Subcutaneous abdominal adipose tissue (tissue), 5 donors: ENCODE results near the gene ADAM33.
A peak's percentile ranks its signal among the peaks of the same experiment; 100 is the strongest.

Experiments used
- H3K27ac ChIP-seq: one replicate; pipeline ENCODE4 v1.7.0; 2013; ENCODE audit warnings: low read depth, mild to moderate bottlenecking, inconsistent platforms, low read length, moderate library complexity
- H3K27me3 ChIP-seq, 5 donors: one replicate each; pipeline ENCODE4 v1.7.0; 2013; ENCODE audit warnings: low read length in 5 of 5, inconsistent platforms in 1 of 5; ENCODE audit not compliant: control insufficient read depth in 5 of 5, insufficient read depth in 4 of 5
- H3K36me3 ChIP-seq, 5 donors: one replicate each; pipeline ENCODE4 v1.7.0; 2013; ENCODE audit warnings: low read length in 5 of 5; ENCODE audit not compliant: control insufficient read depth in 5 of 5, insufficient read depth in 5 of 5
- H3K4me1 ChIP-seq, 5 donors: one replicate each; pipeline ENCODE4 v1.7.0; 2013; ENCODE audit warnings: low read length in 5 of 5, mild to moderate bottlenecking in 3 of 5, moderate library complexity in 1 of 5; ENCODE audit not compliant: control insufficient read depth in 5 of 5, insufficient read depth in 5 of 5
- H3K4me3 ChIP-seq, 5 donors: one replicate each; pipeline ENCODE4 v1.7.0; 2013; ENCODE audit warnings: low read length in 5 of 5, low read depth in 1 of 5
- H3K9ac ChIP-seq, 5 donors: one replicate each; pipeline ENCODE4 v1.7.0; 2013; ENCODE audit warnings: low read length in 5 of 5, mild to moderate bottlenecking in 4 of 5, moderate library complexity in 3 of 5
- H3K9me3 ChIP-seq, 5 donors: one replicate each; pipeline ENCODE4 v1.7.0; 2013; ENCODE audit warnings: low read length in 5 of 5; ENCODE audit not compliant: control insufficient read depth in 5 of 5
- donor health status: healthy.
- donor health status: healthy.
- donor health status: healthy.
- donor health status: healthy.
- donor health status: healthy.

ADAM33 gene

DNA sequence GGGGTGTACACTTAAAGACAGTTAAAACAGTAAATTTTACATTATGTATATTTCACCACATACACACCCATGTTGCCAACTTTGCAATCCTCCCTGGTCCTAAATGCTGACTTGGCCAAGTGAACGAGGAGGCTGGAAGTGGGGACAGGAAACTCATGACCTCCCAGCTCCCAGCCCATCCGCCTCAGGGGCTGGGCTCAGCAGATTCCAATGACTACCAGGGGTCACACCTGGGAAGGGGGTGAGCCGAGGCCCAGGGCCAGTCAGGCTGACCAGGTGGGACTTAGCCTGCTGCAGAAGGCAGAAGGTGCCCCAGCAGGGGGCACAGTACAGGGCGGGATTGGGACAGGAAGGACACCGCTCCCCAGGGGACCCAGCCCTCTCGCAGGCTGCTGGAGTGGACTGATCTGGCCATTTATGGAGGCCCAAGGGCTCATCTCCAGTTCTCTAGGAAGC lies 28.2 kb upstream of the ADAM33 start:
- Histone ChIP-seq H3K9ac (peak overlapping the region in 1 of 5 donors; percentile 33), H3K9me3 (no peaks in the 10 kb centered on the region), H3K27ac (no peak overlapping the region), H3K4me1 (peaks cover 0 to 64% (median 36%) of the 10 kb centered on the region in 5 donors), H3K36me3 (peaks cover 0 to 8% (median 0%) of the 10 kb centered on the region in 5 donors), H3K27me3 (no peaks in the 10 kb centered on the region), H3K4me3 (peak overlapping the region in 4 of 5 donors; percentile 24 to 54 (median 34))

- Histone ChIP-seq H3K27ac (no peak overlapping the region), H3K9ac (no peak overlapping the region), H3K4me3 (no peak overlapping the region), H3K4me1 (peaks cover 0 to 41% (median 28%) of the 10 kb centered on the region in 5 donors), H3K36me3 (peaks cover 0 to 24% (median 0%) of the 10 kb centered on the region in 5 donors), H3K9me3 (no peaks in the 10 kb centered on the region), H3K27me3 (no peaks in the 10 kb centered on the region)
These were observed 25.7 kb upstream of the ADAM33 start for GRCh38 chr20:3707508-3707899.

- Histone ChIP-seq H3K27me3 (no peaks in the 10 kb centered on the region), H3K4me3 (no peak overlapping the region), H3K27ac (no peak overlapping the region), H3K4me1 (peaks cover 0 to 41% (median 28%) of the 10 kb centered on the region in 5 donors), H3K9me3 (no peaks in the 10 kb centered on the region), H3K9ac (no peak overlapping the region), H3K36me3 (peaks cover 0 to 25% (median 0%) of the 10 kb centered on the region in 5 donors)
These were observed 25.1 kb upstream of the ADAM33 start for GRCh38 chr20:3706774-3707507.

- Histone ChIP-seq H3K27ac (no peak overlapping the region), H3K9ac (no peak overlapping the region), H3K9me3 (no peaks in the 10 kb centered on the region), H3K36me3 (peaks cover 0 to 32% (median 0%) of the 10 kb centered on the region in 5 donors), H3K27me3 (no peaks in the 10 kb centered on the region), H3K4me1 (peaks cover 0 to 35% (median 25%) of the 10 kb centered on the region in 5 donors), H3K4me3 (no peak overlapping the region)
These were observed 24.3 kb upstream of the ADAM33 start for GRCh38 chr20:3705970-3706739.

- Histone ChIP-seq H3K27ac (no peak overlapping the region), H3K9me3 (no peaks in the 10 kb centered on the region), H3K4me3 (no peak overlapping the region), H3K4me1 (peaks cover 0 to 29% (median 20%) of the 10 kb centered on the region in 5 donors), H3K27me3 (no peaks in the 10 kb centered on the region), H3K9ac (no peak overlapping the region), H3K36me3 (peaks cover 0 to 34% (median 0%) of the 10 kb centered on the region in 5 donors)
These were observed 23.7 kb upstream of the ADAM33 start for GRCh38 chr20:3705491-3705969.

DNA sequence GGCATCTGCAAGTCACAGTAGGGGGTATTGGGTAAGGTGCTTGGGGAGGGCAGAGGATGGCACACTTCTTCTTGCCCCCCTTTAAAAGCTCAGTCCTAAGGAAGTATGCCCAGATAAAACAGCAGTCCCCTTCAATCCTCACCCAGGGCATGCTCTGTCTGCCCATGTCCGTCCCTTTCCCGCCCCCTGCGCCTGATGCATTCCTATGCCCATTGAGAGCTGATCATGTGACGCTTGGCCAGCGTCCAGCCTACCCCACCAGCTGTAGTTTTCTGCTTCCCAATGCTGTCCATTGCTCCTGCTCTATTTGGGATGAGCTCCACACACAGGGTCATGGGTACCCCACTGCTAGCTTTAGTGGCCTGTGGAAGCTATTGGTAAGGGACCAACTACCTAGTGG lies 22.3 kb upstream of the ADAM33 start:
- Histone ChIP-seq H3K9me3 (no peaks in the 10 kb centered on the region), H3K9ac (no peak overlapping the region), H3K36me3 (peaks cover 0 to 37% (median 0%) of the 10 kb centered on the region in 5 donors), H3K27me3 (no peaks in the 10 kb centered on the region), H3K4me3 (no peak overlapping the region), H3K27ac (no peak overlapping the region), H3K4me1 (peaks cover 0 to 20% (median 8%) of the 10 kb centered on the region in 5 donors)

DNA sequence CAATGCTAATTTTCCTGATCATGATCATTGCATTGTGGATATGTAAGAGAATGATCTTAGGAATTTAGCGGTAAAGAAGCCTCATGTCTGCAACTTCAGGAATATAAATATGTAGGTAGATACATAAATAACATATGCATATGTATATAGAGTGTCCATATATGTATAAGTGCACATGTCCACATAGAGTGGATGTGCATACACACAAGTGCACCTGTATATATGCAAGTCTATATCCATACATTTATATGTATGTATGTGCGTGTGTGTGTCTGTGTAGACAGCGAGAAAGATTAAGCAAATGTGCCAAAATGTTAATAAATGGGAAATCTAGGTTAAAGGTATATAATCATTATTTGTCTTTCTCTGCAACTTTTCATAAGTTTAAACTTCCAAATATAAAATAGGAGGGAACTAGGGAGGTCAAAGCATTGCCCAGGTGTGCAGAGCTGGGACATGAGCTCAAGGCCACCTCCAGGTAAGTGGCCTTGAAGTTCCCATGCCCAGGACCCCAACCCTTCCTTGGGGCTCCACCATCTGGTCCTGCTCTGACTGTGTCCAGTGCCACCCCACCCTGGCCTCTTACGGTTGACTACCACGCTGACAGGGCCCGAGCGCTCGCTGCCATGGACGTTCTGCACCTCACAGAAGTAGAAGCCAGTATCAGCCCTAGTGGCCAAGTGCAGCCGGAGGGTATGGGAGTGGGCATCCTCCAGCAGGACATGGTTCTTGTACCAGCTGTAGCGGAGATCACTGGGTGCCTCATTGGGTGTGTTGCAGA lies 21.0 kb upstream of the ADAM33 start:
- no peak overlapping the region for H3K9ac ChIP-seq
- H3K4me1 ChIP-seq: peaks cover 0 to 14% (median 5%) of the 10 kb centered on the region in 5 donors
- H3K27ac ChIP-seq: no peak overlapping the region
- H3K9me3 ChIP-seq: no peaks in the 10 kb centered on the region
- no peaks in the 10 kb centered on the region for H3K27me3 ChIP-seq
- no peak overlapping the region for H3K4me3 ChIP-seq
- peaks cover 0 to 41% (median 0%) of the 10 kb centered on the region in 5 donors for H3K36me3 ChIP-seq

GRCh38 chr20:3701061-3701998 lies 19.5 kb upstream of the ADAM33 start:
- peaks cover 0 to 5% (median 4%) of the 10 kb centered on the region in 5 donors for H3K9me3 ChIP-seq
- no peaks in the 10 kb centered on the region for H3K27me3 ChIP-seq
- H3K27ac ChIP-seq: no peak overlapping the region
- H3K4me1 ChIP-seq: peaks cover 0 to under 1% (median 0%) of the 10 kb centered on the region in 5 donors
- no peak overlapping the region for H3K4me3 ChIP-seq
- H3K36me3 ChIP-seq: peaks cover 0 to 49% (median 0%) of the 10 kb centered on the region in 5 donors
- H3K9ac ChIP-seq: no peak overlapping the region

- H3K9ac ChIP-seq: no peak overlapping the region
- no peaks in the 10 kb centered on the region for H3K27me3 ChIP-seq
- H3K4me3 ChIP-seq: no peak overlapping the region
- no peaks in the 10 kb centered on the region for H3K4me1 ChIP-seq
- peaks cover 0 to 55% (median 0%) of the 10 kb centered on the region in 5 donors for H3K36me3 ChIP-seq
- H3K27ac ChIP-seq: no peak overlapping the region
- peaks cover 0 to 7% (median 7%) of the 10 kb centered on the region in 5 donors for H3K9me3 ChIP-seq
These were observed 17.2 kb upstream of the ADAM33 start for GRCh38 chr20:3699037-3699436.
